Endothelial cell of hepatic sinusoid (primary cell): ENCODE results near the gene CHCHD2.
"Not testable (repeated sequence)": the region's sequence is repeated elsewhere in the genome, so short reads cannot be mapped to it uniquely, and the experiment has no call there.

Experiments used
- in situ Hi-C: cut with HindIII; loops from 2 replicates; pipeline ENCODE4 v1.10.0; 2017; ENCODE audit warnings: low sequenced_read_pairs

CHCHD2 gene

GRCh38 chr7:56086761-56087160, 19.5 kb downstream of the CHCHD2 start:
- in situ Hi-C loops = no loop called here

DNA sequence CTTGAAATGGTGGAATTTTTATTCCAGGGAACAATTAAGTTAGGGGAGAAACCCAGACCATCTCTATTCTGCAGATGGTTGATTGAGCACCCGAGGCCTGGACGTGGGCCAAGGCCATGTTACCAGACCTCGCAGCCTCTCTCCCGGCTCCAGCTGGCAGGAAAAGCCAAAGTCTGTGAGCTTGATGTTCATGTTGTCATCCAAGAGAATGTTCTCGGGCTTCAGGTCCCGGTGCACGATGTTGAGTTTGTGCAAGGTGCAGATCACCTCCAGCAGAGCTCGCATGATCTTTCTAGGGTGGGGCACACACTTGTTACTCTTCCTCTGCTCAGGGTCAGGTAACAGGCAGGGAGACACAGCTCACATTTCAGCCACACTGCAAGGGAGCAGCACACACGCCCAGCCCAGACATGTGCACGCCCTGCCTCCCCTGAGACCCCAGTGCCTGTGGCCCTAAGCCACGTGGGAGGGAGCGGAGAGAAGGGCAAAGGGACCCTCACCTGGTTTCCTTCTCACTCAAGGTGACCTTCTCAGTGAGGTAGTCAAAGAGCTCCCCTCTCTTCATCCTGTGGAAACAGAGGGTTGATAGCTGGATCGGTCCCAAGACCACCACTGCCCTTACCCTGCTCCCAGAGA, 23.0 kb downstream of the CHCHD2 start:
- in situ Hi-C loops = no loop called here

- in situ Hi-C loops = no loop called here
Measured at GRCh38 chr7:56081626-56082340, 24.5 kb downstream of the CHCHD2 start.

GRCh38 chr7:56080726-56081435, 25.4 kb downstream of the CHCHD2 start:
- in situ Hi-C loops = not testable (repeated sequence)

DNA sequence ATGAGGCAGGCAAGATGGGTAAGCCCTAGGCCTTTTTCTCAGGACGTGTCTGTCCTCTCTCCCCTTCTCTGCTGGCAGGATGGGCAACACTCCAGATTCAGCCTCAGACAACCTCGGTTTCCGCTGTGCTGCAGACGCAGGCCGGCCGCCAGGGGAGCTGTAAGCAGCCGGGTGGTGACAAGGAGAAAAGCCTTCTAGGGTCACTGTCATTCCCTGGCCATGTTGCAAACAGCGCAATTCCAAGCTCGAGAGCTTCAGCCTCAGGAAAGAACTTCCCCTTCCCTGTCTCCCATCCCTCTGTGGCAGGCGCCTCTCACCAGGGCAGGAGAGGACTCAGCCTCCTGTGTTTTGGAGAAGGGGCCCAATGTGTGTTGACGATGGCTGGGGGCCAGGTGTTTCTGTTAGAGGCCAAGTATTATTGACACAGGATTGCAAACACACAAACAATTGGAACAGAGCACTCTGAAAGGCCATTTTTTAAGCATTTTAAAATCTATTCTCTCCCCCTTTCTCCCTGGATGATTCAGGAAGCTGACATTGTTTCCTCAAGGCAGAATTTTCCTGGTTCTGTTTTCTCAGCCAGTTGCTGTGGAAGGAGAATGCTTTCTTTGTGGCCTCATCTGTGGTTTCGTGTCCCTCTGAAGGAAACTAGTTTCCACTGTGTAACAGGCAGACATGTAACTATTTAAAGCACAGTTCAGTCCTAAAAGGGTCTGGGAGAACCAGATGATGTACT, 26.7 kb downstream of the CHCHD2 start:
- in situ Hi-C loops = no loop called here

DNA sequence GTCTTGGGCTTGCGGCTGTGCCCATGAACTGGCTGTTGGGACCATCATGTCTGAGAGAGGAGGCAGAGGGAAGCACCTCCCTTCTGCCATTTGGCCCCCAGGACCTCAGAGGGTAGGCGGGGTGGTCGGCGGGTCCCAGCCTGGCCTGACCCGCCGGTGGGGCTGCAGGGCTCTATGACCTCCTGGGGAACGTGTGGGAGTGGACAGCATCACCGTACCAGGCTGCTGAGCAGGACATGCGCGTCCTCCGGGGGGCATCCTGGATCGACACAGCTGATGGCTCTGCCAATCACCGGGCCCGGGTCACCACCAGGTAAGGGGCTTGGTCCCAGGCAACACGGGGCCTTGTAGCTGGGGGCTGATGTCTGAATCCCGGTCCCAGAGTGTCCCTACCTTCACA, 28.1 kb downstream of the CHCHD2 start:
- in situ Hi-C loops = no loop called here

GRCh38 chr7:56077681-56078080, 28.6 kb downstream of the CHCHD2 start:
- in situ Hi-C loops = no loop called here

- in situ Hi-C loops = no loop called here
Measured at GRCh38 chr7:56074371-56074791, 31.9 kb downstream of the CHCHD2 start.

- in situ Hi-C loops = not testable (repeated sequence)
Measured at GRCh38 chr7:56066376-56066775, 39.9 kb downstream of the CHCHD2 start.

DNA sequence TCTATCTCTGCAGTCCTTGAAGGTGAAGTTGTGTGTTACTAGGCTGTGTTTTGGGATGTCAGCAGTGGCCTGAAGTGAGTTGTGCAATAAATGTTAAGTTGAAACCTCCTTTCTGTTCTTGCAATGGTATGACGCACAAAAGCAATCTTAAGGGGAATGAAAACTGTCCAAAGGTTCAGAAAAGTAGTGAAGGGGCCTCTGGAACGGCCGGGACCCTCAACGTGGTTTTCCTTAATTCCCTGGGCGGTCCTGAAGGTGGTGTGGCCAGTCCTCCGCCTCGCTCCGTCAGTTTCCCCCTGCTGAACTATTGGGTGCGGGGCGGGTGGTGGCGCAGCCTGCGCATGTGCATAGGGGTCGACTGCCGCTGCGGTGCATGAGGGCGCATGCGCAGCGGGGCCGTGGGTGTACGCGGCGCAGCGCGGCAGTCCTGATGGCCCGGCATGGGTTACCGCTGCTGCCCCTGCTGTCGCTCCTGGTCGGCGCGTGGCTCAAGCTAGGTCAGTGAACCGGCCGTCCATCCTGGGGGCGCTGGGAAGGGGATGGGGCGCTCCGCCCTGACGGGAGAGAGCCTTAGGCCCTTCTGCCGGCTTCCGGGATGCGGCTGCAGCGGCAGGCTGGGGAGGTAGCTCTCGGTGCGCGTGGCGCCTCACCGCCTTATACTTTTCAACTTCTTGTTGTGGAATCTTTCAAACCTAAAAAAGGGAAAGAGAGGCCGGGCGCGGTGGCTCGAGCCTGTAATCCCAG, 42.2 kb downstream of the CHCHD2 start, which contains the start of gene SUMF2:
SUMF2 (plus strand) TSS at position 405 of the 744 bp plus-strand sequence; CDS start at position 431, 26 bp downstream.
- in situ Hi-C loops = loop anchor here (5.0 kb wide), 1 partner anchor 82 kb away; no protein-coding TSS in a partner anchor

- in situ Hi-C loops = loop anchor here (5.0 kb wide), 1 partner anchor 81 kb away; no protein-coding TSS in a partner anchor
Measured at GRCh38 chr7:56063500-56063881, 42.8 kb downstream of the CHCHD2 start.

GRCh38 chr7:56062382-56062781, 43.9 kb downstream of the CHCHD2 start:
- in situ Hi-C loops = loop anchor here (5.0 kb wide), 1 partner anchor 80 kb away; no protein-coding TSS in a partner anchor

GRCh38 chr7:56053993-56054392, 52.3 kb downstream of the CHCHD2 start:
- in situ Hi-C loops = no loop called here

DNA sequence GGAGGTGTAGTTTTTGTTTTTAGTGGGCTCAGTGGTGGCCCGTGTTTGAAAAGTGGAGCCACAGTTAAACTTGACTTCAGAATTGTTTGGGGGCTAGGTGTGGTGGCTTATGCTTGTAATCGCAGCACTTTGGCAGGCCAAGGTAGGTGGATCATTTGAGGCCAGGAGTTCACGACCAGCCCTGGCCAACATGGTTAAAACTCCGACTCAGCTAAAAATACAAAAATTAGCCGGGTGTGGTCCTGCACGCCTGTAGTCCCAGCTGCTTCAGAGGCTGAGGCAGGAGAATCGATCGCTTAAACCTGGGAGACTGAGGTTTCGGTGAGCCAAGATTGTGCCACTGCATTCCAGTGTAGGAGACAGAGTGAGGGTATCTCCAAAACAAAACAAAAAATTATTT, 52.9 kb downstream of the CHCHD2 start:
- in situ Hi-C loops = no loop called here
